ENCODE data around the gene TMX2. TPM values are rescaled to one million over a fixed set of nuclear protein-coding genes. Genes with fewer than 3 reads are reported as not detected.
A peak's percentile ranks its signal among the peaks of the same experiment; 100 is the strongest.

The TMX2 gene
- total RNA-seq, 1 experiment from 2014 or later, result 148 TPM

DNA sequence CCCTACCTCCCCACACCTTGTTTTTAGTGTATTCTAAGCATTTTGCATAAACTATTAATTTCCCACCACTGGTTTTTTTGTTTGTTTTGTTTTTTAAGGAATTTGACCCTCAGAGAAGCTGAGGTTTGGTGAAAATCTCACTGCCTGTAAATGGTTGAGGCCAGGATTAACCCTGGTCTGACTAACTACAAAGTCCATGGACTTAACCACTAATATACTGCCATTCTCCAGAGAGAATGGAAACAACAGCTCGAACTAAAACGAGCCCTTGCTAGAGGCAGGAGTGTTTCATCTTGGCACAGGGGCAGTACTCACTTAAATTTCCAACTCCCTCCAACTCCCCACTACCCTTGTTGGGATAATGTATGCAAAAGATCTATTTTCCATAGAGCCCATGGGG is 52.2 kb downstream of the TMX2 start:
- DNase-seq (ENCODE audit: low spot score), result no peak

- DNase-seq (ENCODE audit: low spot score), result no peak
Measured at GRCh38 chr11:57764972-57765371, 52.6 kb downstream of the TMX2 start.

DNA sequence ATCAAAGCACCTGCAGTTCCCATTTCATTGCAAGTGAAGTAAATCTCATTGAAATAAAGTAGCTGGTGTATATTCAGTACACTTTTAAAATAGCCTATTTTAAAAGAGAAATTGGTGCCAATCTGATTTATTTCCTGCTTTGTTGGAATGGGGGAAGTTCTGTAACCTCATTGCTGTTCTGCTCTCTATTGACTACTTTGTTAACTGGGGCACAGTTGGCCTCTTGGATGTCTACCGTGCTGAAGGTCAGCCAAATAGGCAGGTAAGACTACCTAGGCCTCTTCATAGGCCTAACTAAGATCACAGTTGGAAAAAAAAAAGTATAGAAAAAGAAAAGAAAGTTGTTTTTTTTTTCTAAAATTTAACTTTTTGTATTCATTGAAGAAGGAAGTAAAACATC is 58.4 kb downstream of the TMX2 start:
- no peak for DNase-seq (ENCODE audit: low spot score)

- no peak for DNase-seq (ENCODE audit: low spot score)
Measured at GRCh38 chr11:57771365-57771764, 59.0 kb downstream of the TMX2 start.

DNA sequence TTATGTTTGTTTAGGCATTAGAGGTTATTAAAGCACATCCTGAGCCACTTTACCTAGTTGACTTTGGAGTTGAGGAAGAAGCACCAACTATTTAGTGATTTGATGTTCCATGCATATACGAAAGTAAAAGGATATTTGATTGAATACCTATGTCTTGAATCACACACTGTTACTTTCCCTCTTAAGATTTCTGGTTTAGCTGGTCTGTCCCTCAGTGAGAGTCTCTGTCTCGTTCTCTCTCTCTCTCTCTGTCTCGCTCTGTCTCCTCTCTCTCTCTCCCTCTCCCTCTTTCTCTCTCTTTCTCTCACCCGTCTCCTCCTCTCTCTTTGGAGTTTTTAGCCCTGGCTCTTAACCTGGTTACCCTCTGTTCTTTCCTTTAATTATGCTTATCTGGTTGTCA is 60.2 kb downstream of the TMX2 start:
- no peak for DNase-seq (ENCODE audit: low spot score)

DNA sequence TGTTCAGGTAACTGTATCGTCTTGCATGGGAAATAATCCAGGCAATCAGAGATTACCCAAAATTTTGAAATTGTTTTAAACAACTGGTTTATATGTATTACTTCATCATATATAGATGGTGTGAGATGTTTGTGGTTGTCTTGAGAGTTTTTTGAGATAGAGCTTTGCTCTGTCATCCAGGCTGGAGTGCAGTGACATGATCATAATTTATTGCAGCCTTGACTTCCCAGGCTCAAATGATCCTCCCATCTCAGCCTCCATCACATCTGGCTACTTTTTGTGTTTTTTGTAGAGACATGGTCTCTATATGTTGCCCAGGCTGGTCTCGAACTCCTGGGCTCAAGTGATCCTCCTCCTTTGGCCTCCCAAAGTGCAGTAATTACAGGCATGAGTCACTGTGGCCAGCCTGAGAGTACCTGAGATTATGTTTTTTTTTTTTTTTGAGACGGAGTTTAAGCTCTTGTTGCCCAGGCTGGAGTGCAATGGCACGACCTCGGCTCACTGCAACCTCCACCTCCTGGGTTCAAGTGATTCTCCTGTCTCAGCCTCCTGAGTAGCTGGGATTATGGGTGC is 60.7 kb downstream of the TMX2 start:
- no peak for DNase-seq (ENCODE audit: low spot score)

DNA sequence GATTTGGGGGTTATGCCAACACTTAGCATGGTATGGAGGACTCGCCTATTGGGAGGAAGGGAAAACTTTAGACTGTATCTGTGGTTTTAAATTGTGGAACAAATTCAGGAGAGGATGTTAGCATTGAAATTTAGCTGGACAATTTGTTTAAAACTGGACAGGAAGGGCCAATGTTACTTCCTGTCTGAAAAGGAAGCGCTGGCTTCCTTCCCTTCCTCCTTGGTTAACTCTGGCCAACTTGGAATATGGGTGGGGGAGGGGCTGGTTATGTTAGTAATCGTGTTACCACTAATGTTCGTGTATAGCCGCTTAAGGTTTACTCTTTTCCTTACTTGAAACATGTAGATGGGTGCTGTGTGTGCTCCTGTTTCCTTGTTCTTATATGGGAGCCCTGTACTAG is 63.1 kb downstream of the TMX2 start:
- no peak for DNase-seq (ENCODE audit: low spot score)

DNA sequence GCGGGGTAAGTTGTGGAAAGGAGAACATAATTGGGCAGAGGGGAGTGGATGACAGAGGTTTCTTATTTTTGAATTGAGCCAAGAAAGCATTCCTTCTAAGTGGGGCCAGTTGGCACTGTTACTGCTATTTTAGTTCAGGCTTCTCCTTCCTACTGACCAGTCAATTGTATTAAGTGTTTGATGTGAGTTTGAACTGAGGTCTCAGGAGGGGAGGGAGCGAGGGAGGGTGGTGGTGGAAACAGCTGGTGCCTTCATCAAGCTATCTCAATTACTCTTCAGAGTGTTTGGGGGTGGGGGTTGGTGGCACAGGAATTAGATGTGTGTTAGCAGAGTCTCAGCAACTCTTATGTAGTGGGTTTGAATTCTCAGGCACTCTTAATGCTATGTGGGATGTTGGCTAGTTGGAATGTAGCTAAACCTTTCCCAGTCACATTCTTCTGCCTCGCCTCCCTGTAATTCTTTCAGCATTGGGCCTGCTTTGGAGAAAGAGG is 63.7 kb downstream of the TMX2 start:
- DNase-seq (ENCODE audit: low spot score), result no peak

- DNase-seq (ENCODE audit: low spot score), result no peak
Measured at GRCh38 chr11:57776577-57777210, 64.3 kb downstream of the TMX2 start.

- peak; percentile 95 for DNase-seq (ENCODE audit: low spot score)
Measured at GRCh38 chr11:57777969-57778317, 65.5 kb downstream of the TMX2 start.

DNA sequence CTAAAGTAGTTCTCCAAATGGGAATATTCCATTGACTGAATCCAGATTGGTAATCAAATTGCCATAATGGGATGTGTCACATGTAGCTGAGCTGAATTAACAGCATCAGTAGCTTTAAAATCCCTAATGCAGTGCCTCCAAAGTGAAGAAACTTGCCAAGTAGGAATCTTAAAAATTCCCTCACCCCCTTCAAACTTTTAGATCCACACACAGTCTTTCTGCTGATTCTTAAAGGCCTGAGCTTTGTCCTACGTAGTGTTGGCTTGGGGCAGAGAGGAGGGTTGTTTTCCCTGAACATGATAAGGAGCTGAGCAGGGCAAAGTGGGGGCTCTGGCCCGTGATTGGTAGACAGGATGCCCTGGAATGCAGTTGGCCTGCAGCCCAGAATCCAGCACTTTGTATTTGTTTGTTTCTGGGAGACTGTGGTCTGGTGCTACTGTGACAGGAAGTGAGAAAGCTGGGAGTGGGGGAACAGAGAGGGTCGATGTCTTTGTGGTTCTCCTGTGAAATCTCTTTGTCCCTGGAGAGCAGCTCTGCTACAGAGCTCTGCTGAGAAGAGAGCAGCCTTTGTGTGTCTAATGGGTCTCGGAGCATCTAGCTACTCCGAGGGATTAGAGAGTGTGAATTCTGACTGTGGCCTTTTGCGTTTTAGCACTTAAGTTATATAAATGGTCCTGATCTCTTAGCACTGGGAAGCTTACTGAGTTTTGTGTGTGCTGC is 66.1 kb downstream of the TMX2 start:
- DNase-seq (ENCODE audit: low spot score), result peak; percentile 100

DNA sequence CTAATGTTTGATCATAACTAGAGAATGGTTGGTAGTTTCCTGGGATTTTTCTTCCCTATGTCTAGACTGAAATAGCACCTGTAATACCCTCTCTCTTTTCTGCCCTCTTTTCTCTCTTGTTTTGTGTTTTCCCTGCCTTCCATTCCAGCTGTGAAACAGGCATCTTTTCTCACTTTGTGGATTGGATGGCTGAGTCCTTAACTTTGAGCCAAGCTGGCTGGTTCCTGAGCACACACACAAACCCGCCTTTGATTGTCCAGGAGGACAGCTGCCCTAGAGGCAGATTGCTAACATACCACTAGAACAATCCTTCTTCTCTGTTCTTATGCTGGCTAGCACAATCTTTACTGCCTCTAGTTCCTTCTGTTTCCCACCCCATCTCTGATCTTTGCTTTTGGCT is 66.9 kb downstream of the TMX2 start:
- DNase-seq (ENCODE audit: low spot score), result peak; percentile 83

- peak; percentile 98 for DNase-seq (ENCODE audit: low spot score)
Measured at GRCh38 chr11:57781529-57781943, 69.1 kb downstream of the TMX2 start.

DNA sequence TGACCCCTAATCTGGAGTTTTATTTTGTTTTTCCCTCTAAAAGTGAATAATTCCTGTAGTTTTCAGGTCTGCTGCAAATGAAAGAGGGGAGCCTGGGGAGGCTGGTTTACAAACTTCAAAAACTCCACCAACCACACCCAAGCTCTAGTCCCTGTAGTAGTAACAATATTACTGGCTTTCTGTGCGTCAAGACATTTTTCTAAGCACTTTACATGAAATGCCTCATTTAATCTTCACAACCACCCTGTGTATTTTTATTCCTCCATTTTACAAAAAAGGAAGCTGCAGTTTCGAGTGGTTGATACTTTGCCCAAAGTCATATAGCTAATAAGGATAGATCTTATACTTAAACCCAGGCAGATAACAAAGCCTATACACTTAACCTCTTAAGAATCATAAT is 72.7 kb downstream of the TMX2 start:
- DNase-seq (ENCODE audit: low spot score), result no peak

DNA sequence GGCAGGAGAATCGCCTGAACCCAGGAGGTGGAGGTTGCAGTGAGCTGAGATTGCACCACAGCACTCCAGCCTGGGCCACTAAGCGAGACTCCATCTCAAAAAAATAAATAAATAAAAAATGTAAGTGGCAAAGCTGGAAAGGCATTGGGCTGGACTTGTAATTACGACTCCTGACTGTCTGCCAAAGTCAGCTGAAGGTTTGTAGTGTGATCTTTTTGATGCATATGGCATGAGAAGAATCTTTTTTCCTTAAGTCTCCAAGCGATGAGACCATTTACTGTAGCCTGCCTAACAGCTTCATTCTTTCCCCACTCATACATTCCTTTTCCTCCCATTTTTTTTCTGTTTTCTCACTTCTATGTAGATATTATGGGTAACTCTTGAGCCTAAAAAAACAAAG is 74.0 kb downstream of the TMX2 start:
- no peak for DNase-seq (ENCODE audit: low spot score)

- DNase-seq (ENCODE audit: low spot score), result no peak
Measured at GRCh38 chr11:57787006-57787604, 74.7 kb downstream of the TMX2 start.

DNA sequence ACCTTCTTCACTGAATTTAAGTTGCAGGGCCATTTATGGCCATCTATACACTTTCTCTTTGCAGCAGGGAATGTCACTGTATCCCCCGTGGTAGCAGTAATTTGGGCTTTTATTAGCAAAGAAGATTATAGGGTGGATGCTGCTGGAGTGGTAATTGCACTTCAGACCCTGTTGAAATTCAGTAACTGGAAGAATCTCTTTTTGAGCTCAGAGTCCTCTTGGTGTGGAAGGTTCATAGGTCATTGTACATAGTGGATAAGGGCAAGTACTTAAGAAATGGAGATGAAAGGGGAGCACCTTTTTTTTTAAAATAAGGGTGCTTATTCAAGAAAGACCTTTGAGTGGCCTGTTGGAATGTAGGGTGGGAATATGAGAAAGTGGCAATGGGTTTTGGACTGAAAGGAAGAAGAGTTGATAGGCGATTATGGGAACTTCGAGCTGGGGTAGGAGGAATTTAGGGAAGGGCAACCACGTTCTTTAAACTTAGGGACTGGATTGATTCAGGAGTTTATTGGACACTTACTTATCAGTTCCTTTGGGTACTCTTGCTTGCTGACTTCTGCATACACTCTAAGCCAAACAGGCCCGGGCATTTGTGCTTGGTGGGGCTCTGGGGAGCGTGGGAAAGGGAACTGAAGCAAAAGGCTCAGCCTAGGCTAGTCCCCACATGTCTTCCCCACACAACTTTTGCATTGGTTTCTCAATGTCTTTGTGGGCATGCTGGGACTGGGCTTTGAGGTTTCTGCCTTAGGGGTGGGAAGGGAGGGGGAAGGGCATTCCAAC is 75.7 kb downstream of the TMX2 start:
- no peak for DNase-seq (ENCODE audit: low spot score)

DNA sequence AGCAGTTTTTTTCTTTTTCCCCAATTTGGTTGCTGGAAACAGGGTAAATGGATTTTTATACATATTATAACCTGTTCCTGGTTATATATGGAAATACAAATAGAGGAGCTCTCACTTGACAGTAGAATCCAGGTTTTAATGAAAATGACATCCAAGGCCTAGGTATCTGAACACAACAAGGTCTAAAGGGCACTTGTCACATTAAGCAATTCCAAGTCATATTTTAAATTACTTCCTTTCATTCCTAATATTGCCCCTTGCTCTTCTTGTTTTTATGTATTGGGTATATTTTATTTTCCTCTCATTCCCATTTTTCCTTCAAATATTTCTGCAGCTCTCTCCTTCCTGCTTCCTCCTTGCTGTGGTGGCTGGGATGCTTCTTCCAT is 76.3 kb downstream of the TMX2 start:
- DNase-seq (ENCODE audit: low spot score), result no peak
